NCI-H345 treated with DMSO at 0.1 percent for 48 hours (cell line): Measurements from ENCODE around the gene FGFR1OP2.
A peak's percentile ranks its signal among the peaks of the same experiment; 100 is the strongest.

Source experiments
- DNase-seq: peaks from one replicate; lab custom pipeline; 2025; ENCODE audit not compliant: unreplicated experiment; lab: John Stamatoyannopoulos, UW

The FGFR1OP2 gene

DNA sequence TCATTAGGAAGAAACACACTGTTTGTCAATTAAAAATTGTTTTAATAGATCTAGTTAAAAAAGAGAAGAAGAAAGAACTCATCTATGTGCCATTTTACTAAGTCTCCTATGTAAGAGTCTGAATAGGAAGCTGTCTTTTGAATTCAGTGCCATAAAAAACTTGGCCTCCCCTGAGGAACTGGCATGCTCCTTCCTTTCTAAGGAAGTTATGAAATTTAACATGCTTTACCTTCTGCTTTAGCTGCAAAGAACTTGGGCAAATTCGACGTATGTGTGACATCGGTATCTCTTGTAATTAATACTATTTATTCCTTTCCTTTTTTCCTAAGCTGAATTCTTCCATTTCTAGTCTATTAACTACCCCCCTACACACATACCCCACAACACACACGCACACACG, 63.4 kb downstream of the FGFR1OP2 start:
- DNase-seq = no peak

DNA sequence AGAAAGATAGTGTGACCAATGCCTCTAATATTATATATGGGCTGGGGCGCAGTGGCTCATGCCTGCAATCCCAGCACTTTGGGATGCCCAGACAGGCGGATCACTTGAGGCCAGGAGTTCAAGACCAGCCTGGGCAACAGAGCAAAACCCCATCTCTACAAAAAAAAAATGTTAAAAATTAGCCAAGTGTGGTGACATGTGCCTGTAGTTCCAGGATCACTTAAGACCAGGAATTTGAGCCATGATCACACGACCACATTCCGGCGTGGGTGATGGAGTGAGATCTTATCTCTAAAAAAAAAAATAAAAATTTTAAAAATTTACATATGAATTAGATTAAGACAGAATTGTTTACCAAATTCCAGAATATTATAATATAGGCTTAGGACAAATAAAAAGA, 63.9 kb downstream of the FGFR1OP2 start:
- DNase-seq = no peak

DNA sequence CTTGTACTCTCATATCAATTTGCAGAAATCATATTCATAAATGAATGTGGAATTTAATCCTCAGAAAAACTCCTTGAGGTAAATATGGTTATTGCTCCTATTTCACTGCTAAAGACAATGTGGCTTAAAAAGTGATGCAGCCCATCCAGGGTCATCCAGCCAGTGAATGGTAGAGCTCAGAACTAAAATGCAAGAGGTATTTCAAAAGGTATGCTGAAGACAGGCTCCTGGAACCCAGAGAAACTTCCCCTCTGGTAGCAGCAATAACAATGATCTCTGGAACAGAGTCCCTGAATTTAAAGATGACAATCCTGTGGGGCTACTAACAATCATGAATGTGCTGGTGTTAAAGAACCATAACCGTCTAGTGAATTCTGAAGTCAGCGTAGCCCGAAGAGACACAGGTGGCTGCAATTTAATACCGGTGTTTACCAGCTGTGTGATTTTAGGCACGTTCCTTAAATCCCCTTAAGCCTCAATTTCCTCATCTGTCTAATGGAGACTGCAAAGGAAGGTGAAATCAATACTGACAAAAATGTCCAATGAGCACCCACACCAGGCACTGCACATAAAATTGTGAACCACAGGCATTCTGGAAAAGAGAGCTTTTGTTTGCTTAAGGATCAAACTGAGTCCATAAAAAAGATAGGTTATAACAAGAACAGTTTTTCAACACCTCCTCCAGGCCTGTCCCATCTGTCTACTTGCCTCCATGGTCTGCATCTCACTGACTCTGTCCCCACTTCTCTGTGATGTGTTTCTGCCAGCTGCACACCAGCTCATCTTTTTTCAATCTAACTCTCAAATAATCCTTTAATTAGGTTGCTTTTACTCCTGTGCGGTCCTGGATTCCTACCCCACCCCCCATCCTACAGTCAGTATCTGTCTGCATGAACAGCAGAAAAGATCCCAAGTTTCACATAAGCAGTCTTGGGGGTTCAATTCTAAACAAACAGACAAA, 65.4 kb downstream of the FGFR1OP2 start:
- no peak for DNase-seq

DNA sequence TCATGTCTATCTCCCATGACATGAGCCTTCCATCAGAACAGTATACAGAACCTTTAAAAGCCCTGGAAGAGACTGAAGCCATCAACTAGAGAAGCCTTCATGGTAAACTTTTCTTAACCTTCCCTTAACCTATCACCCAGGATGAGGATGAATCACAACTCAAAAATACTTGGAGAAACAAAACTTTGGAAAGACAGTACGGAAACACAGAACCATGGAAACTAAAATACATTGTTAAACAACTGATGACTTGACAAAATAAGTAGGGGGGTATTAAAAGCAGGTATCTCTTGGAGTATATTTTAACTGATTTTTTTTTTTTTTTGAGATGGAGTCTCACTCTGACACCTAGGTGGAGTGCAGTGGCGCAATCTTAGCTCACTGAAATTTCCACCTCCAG, 67.2 kb downstream of the FGFR1OP2 start:
- no peak for DNase-seq

DNA sequence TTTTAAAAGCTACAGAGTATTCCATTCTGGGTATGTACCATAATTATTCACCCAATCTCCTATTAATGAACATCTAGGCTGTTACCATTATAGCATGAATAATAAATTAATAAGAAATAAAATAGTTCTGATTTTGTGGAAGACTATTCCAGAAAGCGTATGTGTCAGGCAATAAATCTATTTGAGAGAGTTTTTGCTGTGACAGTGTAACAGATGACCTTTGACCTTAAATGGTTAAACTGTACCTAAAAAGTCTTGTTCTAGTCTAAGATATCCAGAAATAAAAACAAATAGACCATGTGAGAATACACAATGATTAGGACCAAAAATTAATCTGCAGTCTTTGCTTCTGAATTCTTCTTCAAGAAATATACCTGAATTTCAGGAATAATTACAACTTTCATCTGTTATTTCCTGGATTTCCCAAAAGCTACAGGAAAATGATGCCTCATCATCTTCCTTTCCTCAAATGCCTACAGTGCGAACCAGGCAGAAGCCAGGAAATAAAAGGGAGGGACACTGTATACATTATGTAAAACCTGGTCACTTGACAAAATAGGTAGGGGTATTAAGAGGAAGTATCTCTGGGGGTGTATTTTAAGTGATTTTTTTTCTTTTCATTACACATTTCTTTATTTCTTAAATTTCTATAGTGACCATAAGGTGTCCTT, 68.7 kb downstream of the FGFR1OP2 start:
- DNase-seq = no peak

DNA sequence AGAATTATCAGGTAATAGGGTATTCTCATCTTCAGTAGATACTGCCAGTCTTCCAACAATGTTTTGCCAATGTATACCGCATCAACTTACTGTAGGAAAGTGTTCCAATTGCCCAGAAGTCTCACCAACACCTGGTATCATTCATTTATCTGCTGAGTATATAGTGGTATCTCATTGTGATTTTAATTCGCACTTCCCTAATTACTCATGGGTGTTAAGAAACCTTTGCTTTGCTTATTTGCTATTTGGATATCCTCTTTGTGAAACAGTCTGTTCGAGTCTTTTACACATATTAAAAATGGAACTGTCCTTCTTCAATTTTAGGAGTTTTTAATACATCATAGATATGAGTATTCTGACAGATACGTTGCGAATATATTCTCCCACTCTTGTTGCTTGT, 69.8 kb downstream of the FGFR1OP2 start:
- no peak for DNase-seq

DNA sequence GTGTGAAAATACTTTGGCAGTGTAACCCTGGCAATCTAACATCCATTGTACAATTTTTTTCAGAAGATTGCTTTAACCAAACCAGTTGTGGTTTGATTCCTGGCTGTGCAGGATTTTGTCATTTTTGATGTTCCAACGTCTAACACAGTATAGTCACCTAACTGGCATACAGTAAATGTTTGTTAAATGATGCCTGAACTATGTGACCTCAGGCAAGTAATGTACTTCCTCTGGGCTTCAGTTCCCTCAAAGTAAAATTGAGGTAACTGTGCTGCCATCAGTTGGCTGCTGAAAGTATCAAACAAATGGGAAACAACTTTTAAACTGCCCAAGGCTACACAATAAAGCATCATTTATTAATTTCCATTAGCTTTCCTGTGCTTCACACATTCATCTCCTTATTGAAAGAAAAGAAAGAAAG, 71.6 kb downstream of the FGFR1OP2 start:
- DNase-seq = no peak

DNA sequence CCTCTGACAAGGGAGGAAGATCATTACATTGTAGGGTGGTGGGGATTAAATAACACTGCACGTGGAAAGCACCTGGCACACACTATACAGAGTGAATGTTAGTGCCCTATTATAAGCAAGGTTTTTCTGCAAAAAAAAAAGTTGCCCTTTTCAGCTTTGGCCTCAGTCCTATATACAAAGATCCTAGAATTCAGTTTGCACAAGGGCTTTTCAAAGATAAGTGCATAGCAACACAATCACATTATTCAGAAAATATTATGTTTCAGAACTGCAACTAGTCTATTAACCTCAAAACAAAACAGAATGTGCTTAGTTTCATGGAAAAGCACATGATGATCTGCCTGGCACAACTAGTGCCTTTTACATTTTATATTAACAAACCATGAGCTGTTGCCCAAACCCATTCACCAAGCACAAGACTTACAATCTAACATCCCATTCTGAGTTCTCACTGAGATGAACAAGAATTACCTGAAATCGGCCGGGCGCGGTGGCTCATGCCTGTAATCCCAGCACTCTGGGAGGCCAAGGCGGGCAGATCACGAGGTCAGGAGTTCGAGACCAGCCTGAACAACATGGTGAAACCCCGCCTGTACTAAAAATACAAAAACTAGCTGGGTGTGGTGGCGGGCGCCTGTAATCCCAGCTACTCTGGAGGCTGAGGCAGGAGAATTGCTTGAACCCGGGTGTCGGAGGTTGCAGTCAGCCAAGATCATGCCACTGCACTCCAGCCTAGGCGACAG, 74.1 kb downstream of the FGFR1OP2 start:
- no peak for DNase-seq

DNA sequence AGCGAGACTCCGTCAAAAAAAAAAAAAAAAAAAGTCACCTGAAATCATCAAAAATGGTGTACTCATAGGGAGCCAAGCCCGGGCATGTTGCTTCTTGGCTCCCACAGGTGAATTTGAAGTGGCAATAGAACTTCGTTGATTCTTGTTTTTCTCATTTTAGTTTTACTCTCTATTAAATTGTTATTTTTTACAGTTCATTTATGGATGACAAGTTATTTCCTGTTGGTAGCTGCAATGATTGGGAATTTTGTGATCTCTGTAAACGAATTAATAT, 74.6 kb downstream of the FGFR1OP2 start:
- DNase-seq = no peak

DNA sequence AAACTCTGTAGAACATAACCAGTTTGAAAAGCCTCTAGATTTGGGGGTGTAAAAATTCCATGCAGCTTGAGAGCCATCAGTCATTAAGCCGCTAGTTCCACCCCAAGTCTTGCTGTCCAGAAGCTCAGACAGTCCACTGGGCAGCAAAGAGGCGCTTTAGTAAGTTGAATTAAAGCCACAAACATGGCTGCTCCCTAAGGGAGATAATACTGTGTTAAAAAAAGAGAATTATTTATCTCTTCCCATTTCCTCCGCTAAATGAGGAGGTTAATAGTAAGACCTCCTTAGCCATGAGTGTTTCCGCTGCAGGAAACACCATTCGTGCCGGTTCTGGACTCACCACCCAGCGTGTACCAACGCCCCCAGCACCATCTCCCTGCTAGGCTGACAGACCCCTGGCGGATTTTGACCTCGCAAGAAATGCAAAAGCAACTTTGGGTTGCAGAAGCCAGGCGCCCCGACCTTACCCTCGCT, 75.4 kb downstream of the FGFR1OP2 start:
- DNase-seq = peak; percentile 42

DNA sequence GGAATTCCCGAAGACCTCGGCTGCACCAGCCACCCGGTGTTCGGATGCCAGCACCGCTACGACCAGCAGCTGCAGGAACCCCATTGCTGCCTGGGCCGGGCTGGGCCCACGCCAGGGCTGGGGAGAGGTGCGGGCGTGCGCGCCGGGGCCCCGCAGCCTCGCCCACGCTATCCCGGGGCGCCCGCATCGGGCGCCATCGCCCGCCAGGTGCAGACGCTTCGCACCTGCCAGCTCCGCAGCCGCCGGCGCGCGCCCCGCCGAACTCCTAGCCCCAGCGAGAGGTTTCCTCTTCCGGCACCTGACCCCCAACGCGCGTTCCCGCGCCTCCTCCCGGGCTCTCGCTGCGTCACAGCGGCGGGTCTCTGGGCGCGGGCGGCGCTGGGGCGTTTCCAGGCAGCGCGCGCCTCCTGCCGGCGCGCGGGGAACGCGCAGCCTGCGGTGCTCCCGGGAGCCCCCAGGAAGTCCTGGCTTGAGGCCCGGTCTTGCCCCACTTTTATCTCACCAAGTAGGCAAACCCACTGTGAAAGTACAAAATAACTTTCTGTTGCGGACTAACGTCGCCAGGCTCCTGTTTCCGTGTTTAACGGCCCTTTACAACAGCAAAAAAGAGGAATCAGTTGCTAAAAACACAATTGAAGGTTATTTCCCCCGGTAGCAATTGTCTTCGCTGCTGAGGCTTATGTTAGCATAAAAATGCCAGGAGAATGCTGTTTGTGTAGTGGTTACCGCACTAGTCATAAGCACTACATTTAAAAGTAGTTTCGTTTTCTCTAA, 76.0 kb downstream of the FGFR1OP2 start, which contains the start of gene TM7SF3:
Gene TM7SF3 (minus strand): TSS at position 300 of the 774 bp plus-strand sequence. CDS start 216 bp downstream, at position 84.
- DNase-seq = peak; percentile 88

DNA sequence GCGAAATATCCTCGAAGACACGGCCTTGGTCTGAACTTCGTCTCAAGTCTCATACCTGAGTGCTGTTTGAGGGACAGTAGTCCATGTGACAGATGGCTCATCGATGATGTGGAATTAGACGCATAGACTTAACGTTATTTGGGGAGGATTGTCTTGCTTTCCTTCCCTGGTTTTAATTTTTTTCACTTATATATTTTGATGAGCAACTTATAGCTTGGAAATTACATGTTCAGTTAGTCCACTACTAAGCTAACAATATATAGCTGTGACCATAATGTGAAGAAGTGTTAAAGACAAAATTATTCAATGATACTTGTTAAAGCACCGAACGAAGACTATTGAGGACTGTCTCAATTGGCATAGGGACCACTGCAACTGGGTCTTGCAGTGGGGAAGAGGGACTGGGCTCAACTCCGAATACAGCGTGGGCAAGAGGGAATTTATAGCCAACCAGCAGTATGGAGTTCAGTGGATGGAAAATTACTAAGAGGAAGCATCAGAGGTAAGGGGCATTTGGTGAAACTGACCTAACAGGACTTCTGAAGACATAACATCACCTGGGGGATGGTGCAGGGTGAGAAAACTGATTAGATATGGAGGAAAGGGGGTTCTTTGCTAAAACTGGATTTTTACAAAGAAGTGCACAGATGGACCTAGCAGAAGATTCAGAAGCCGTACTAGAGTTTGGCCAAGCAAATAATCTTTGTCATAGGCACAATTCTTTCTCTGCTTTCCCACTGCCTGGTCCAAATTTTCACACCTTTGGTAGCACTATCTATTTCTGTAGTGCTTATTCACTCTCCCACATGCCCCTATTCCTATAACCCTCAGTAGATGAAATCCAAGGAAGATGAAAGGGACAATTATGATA, 76.8 kb downstream of the FGFR1OP2 start:
- peak; percentile 16 for DNase-seq

DNA sequence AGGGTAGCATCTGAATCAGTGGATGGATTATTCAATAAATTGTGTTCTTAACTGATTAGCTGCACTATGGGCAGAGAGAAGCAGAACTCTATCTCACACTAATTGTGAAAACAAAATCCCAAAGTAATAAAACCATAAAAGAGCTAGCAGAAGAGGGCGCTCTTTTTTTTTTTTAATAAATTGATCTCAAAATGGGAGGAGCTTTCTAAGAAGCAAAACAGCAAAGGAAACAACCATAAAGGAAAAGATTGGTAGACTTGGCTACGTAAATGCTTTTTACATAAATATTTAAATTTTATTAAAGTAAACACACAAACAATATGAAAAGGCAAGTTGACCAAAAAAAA, 77.4 kb downstream of the FGFR1OP2 start:
- peak; percentile 37 for DNase-seq
